Measurements from ENCODE around the gene THEMIS. TPM values are rescaled to one million over a fixed set of nuclear protein-coding genes. Genes with fewer than 3 reads are reported as not detected.

The THEMIS gene
- total RNA-seq, 4 donors from 2014 or later = 0.08 to 0.44 (median 0.16) TPM

GRCh38 chr6:127725821-127726220 lies 175.0 kb downstream of the THEMIS start:
- H3K4me3 ChIP-seq (ENCODE audit: low read depth, poor library complexity, severe bottlenecking) = no peak overlapping the region
- no peak for TF ChIP-seq POLR2A (IDR thresholded peaks at IDR 0.05)
- TF ChIP-seq CTCF (IDR thresholded peaks at IDR 0.05) = no peak
- 63 to 85% methylated on average over 1 of the region's 1 CpG for WGBS, 2 donors
- intact Hi-C loops (cut with DNase I; ENCODE audit: low total_unique reads) = no loop called here
- DNase-seq (ENCODE audit: low spot score in 2 of 2) = no peak

DNA sequence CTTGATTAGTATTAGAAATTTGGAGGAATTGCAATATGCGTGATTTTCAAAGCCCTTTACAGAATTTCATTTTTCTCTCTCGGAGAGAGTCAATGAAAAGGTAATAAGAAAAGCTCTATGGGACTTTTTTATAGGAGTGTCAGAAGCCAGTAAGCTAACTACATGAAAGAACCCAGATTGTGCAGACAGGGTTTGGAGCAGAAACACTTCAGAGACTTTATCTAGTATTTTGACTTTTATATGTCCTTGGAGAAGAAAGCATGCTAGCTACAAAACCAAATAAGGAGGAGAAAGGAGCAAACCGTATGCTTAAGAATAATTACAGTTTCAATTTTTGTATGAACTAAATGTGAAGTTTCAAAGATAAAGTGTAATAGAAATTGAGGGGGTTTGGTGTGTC lies 182.2 kb downstream of the THEMIS start:
- TF ChIP-seq POLR2A (IDR thresholded peaks at IDR 0.05) = no peak
- TF ChIP-seq CTCF (IDR thresholded peaks at IDR 0.05) = no peak
- WGBS, 2 donors = 85 to 86% methylated on average over 3 of the region's 3 CpGs

GRCh38 chr6:127717384-127717783 lies 183.5 kb downstream of the THEMIS start:
- WGBS, 2 donors = 60 to 61% methylated on average over 2 of the region's 2 CpGs
- no peak for DNase-seq (ENCODE audit: low spot score in 2 of 2)
- intact Hi-C loops (cut with DNase I; ENCODE audit: low total_unique reads) = no loop called here
- TF ChIP-seq POLR2A (IDR thresholded peaks at IDR 0.05) = no peak
- TF ChIP-seq CTCF (IDR thresholded peaks at IDR 0.05) = no peak
- no peak overlapping the region for H3K4me3 ChIP-seq (ENCODE audit: low read depth, poor library complexity, severe bottlenecking)

More for the DNA sequence above, 182.2 kb downstream of the THEMIS start:
- no peak for DNase-seq (ENCODE audit: low spot score in 2 of 2)
- intact Hi-C loops (cut with DNase I; ENCODE audit: low total_unique reads) = no loop called here
- H3K4me3 ChIP-seq (ENCODE audit: low read depth, poor library complexity, severe bottlenecking) = no peak overlapping the region

DNA sequence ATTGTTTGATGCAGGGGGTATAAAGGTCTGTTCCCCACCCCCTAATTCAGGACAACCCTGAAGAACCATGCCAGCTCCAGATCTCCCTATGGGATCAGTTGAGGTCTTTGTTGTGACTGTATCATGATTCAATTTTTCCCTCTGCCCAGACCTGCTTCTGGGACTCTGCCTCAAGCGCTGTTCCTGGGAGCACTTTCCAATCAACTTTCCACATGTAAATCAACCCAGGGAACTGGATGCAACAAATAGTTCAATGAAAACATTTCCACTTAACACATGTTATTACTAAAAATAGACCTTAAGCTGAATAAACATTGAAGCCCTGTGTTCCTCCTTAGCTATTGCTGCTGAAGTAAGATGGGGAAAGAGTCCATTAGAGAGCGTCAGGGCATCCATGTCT lies 184.4 kb downstream of the THEMIS start:
- no peak overlapping the region for H3K4me3 ChIP-seq (ENCODE audit: low read depth, poor library complexity, severe bottlenecking)
- TF ChIP-seq CTCF (IDR thresholded peaks at IDR 0.05) = no peak
- no peak for TF ChIP-seq POLR2A (IDR thresholded peaks at IDR 0.05)
- WGBS, 2 donors = 37 to 63% methylated on average over 2 of the region's 2 CpGs
- intact Hi-C loops (cut with DNase I; ENCODE audit: low total_unique reads) = no loop called here
- no peak for DNase-seq (ENCODE audit: low spot score in 2 of 2)

GRCh38 chr6:127710668-127711067 lies 190.2 kb downstream of the THEMIS start:
- no peak for DNase-seq (ENCODE audit: low spot score in 2 of 2)
- 66 to 80% methylated on average over 3 of the region's 3 CpGs for WGBS, 2 donors
- TF ChIP-seq CTCF (IDR thresholded peaks at IDR 0.05) (no peak), POLR2A (IDR thresholded peaks at IDR 0.05) (no peak)
- intact Hi-C loops (cut with DNase I; ENCODE audit: low total_unique reads) = no loop called here
- H3K4me3 ChIP-seq (ENCODE audit: low read depth, poor library complexity, severe bottlenecking) = no peak overlapping the region

GRCh38 chr6:127706216-127706615 lies 194.6 kb downstream of the THEMIS start:
- no peak overlapping the region for H3K4me3 ChIP-seq (ENCODE audit: low read depth, poor library complexity, severe bottlenecking)
- intact Hi-C loops (cut with DNase I; ENCODE audit: low total_unique reads) = no loop called here
- no peak for DNase-seq (ENCODE audit: low spot score in 2 of 2)
- no peak for TF ChIP-seq CTCF (IDR thresholded peaks at IDR 0.05)
- TF ChIP-seq POLR2A (IDR thresholded peaks at IDR 0.05) = no peak

Data from lower leg skin (tissue), 4 donors.